ENCODE measurements around the gene PRR20D.
"Not testable (repeated sequence)": the region's sequence is repeated elsewhere in the genome, so short reads cannot be mapped to it uniquely, and the experiment has no call there.

The PRR20D gene

DNA sequence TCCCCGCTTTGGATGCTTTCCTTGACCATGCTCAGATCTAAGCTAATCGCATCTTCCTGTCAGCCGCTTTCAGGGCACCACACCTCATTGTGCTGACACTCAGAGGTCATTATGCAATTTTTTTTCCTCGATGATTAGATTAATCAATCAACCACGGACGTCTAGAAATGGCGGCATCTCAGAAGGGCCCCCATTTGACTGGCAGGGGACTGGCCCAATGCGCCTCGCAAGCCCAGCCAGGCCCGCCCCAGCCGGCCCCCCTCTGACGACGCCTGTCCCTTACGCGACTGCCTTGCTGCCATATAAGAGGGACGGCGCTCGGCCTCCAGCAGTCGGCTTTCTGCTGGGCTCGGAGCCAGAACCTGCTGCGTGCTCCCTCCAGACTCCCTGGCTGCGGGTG is at the start of gene PRR20D:
PRR20D (plus strand) TSS at position 301 of the 400 bp plus-strand sequence. CDS start 387 bp downstream, outside the sequence.
- H3K27me3 ChIP-seq (ENCODE audit: control insufficient read depth, insufficient read depth, low read length); H2AFZ ChIP-seq; H3K27ac ChIP-seq; H3K36me3 ChIP-seq (ENCODE audit: control insufficient read depth, insufficient read depth, low read length); H3K4me2 ChIP-seq (ENCODE audit: low read length); H3K4me1 ChIP-seq; H3K79me2 ChIP-seq; H3K4me3 ChIP-seq (ENCODE audit: low read depth, low read length); H3K9me3 ChIP-seq (ENCODE audit: control insufficient read depth, low read length); H3K9ac ChIP-seq: not testable (repeated sequence)

DNA sequence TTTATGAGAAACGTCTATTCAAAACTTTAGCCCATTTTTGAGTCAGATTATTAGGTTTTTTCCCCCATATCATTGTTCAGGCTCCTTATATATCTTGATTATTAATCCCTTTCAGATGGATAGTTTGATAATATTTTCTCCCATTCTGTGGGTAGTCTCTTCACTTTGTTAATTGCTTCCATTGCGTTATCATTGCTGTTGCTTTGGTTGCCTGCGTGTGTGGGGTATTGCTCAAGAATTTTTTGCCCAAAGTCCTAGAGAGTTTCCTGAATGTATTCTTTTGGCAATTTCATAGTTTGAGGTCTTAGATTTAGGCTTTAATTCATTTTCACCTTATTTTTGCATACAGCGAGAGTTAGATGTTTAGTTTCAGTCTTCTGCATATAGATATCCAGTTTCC is 45.5 kb upstream of the PRR20D start:
- TF ChIP-seq, protein P1, sequence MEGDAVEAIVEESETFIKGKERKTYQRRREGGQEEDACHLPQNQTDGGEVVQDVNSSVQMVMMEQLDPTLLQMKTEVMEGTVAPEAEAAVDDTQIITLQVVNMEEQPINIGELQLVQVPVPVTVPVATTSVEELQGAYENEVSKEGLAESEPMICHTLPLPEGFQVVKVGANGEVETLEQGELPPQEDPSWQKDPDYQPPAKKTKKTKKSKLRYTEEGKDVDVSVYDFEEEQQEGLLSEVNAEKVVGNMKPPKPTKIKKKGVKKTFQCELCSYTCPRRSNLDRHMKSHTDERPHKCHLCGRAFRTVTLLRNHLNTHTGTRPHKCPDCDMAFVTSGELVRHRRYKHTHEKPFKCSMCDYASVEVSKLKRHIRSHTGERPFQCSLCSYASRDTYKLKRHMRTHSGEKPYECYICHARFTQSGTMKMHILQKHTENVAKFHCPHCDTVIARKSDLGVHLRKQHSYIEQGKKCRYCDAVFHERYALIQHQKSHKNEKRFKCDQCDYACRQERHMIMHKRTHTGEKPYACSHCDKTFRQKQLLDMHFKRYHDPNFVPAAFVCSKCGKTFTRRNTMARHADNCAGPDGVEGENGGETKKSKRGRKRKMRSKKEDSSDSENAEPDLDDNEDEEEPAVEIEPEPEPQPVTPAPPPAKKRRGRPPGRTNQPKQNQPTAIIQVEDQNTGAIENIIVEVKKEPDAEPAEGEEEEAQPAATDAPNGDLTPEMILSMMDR (IDR thresholded peaks at IDR 0.05), result no peak

DNA sequence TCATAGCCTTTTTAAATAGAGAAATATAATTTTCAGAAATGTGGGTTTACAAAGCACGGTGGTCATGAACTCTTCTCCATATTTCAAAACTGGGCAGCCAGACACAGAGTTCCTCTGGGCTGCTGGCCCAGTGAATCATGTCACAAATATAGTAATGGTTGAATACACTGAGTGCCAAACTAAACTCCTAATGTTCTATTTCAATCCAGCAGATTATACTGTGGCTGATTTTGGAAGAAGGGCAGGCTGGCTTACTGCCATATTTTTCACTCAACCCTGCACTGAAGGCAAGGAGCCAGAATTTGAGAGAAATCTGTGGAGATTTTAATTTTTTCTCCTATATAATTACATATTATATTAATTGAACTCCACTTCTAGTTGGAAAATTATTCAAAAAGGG is 36.8 kb upstream of the PRR20D start:
- Histone ChIP-seq H3K27me3 (ENCODE audit: control insufficient read depth, insufficient read depth, low read length) (no peaks in the 10 kb centered on the region), H2AFZ (no peak overlapping the region), H3K79me2 (no peaks in the 10 kb centered on the region), H3K9me3 (ENCODE audit: control insufficient read depth, low read length) (no peaks in the 10 kb centered on the region), H3K4me3 (ENCODE audit: low read depth, low read length) (no peak overlapping the region), H3K36me3 (ENCODE audit: control insufficient read depth, insufficient read depth, low read length) (no peaks in the 10 kb centered on the region), H3K4me2 (ENCODE audit: low read length) (no peak overlapping the region), H3K27ac (no peak overlapping the region), H3K4me1 (no peaks in the 10 kb centered on the region), H3K9ac (no peak overlapping the region)
- TF ChIP-seq, protein P1 (IDR thresholded peaks at IDR 0.05), result no peak

More for the DNA sequence above, 45.5 kb upstream of the PRR20D start:
- H3K4me2 ChIP-seq (ENCODE audit: low read length), result no peak overlapping the region
- H3K27ac ChIP-seq, result no peak overlapping the region
- H3K9me3 ChIP-seq (ENCODE audit: control insufficient read depth, low read length), result no peaks in the 10 kb centered on the region
- H3K79me2 ChIP-seq, result no peaks in the 10 kb centered on the region
- no peaks in the 10 kb centered on the region for H3K36me3 ChIP-seq (ENCODE audit: control insufficient read depth, insufficient read depth, low read length)
- no peaks in the 10 kb centered on the region for H3K27me3 ChIP-seq (ENCODE audit: control insufficient read depth, insufficient read depth, low read length)
- H3K4me3 ChIP-seq (ENCODE audit: low read depth, low read length), result no peak overlapping the region
- no peaks in the 10 kb centered on the region for H3K4me1 ChIP-seq
- no peak overlapping the region for H2AFZ ChIP-seq
- no peak overlapping the region for H3K9ac ChIP-seq

DNA sequence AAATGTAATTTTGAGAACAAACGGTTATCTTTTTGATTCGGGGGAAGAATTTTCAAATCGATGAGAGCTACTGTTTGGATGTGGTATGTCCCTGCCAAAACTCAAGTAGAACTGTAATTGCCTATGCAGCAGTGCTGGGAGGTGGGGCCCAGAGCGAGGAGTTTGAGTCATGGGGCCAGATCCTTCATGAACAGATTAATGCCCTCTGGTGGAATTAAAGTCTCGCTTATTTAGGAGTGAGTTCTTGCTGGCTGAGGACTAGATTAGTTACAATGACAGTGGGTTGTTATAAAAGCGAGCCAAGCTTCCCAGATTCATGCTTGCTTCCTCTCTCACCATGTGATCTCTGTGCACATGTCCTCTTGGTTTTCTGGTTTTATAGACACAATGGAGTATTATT is 31.5 kb upstream of the PRR20D start:
- Histone ChIP-seq H3K9ac (no peak overlapping the region), H3K36me3 (ENCODE audit: control insufficient read depth, insufficient read depth, low read length) (no peaks in the 10 kb centered on the region), H3K27ac (no peak overlapping the region), H3K9me3 (ENCODE audit: control insufficient read depth, low read length) (no peaks in the 10 kb centered on the region), H3K4me1 (no peaks in the 10 kb centered on the region), H2AFZ (no peak overlapping the region), H3K4me3 (ENCODE audit: low read depth, low read length) (no peak overlapping the region), H3K27me3 (ENCODE audit: control insufficient read depth, insufficient read depth, low read length) (no peaks in the 10 kb centered on the region), H3K79me2 (no peaks in the 10 kb centered on the region), H3K4me2 (ENCODE audit: low read length) (no peak overlapping the region)
- TF ChIP-seq, protein P1 (IDR thresholded peaks at IDR 0.05), result no peak

DNA sequence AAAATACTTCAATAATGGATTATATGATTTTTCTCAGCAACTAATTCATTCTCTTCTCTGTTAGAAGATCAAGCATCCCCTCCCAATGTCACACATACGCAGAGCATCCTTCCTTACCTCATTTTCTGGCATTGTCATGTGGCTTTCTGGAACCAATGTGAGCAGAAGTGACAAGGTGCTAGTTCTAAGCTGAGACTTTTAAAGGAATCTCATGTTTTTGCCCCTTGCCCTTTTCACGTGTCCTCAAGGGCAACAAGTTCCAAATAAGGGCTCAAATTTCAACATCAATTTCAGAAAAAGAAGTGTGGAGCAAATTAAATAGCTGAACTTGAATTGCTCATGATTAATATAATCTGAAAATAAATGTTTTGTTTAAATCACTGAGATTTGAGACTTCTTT is 24.3 kb upstream of the PRR20D start:
- Histone ChIP-seq H3K27ac (no peak overlapping the region), H3K4me1 (no peaks in the 10 kb centered on the region), H3K9me3 (ENCODE audit: control insufficient read depth, low read length) (no peaks in the 10 kb centered on the region), H2AFZ (no peak overlapping the region), H3K4me3 (ENCODE audit: low read depth, low read length) (no peak overlapping the region), H3K79me2 (no peaks in the 10 kb centered on the region), H3K27me3 (ENCODE audit: control insufficient read depth, insufficient read depth, low read length) (no peaks in the 10 kb centered on the region), H3K9ac (no peak overlapping the region), H3K36me3 (ENCODE audit: control insufficient read depth, insufficient read depth, low read length) (no peaks in the 10 kb centered on the region), H3K4me2 (ENCODE audit: low read length) (no peak overlapping the region)
- TF ChIP-seq, protein P1 (IDR thresholded peaks at IDR 0.05), result no peak
